ENCODE measurements around the gene GARIN3. TPM values are rescaled to one million over a fixed set of nuclear protein-coding genes. Genes with fewer than 3 reads are reported as not detected.

The GARIN3 gene
- total RNA-seq, 1 donor from 2014 or later = not detected

GRCh38 chr5:157165668-157166067, 396 bp downstream of the GARIN3 start:
- TF ChIP-seq EZH2 (IDR thresholded peaks at IDR 0.05) (no peak), EZH2phosphoT487 (IDR thresholded peaks at IDR 0.05) (no peak)
- TF ChIP-seq, protein P1, sequence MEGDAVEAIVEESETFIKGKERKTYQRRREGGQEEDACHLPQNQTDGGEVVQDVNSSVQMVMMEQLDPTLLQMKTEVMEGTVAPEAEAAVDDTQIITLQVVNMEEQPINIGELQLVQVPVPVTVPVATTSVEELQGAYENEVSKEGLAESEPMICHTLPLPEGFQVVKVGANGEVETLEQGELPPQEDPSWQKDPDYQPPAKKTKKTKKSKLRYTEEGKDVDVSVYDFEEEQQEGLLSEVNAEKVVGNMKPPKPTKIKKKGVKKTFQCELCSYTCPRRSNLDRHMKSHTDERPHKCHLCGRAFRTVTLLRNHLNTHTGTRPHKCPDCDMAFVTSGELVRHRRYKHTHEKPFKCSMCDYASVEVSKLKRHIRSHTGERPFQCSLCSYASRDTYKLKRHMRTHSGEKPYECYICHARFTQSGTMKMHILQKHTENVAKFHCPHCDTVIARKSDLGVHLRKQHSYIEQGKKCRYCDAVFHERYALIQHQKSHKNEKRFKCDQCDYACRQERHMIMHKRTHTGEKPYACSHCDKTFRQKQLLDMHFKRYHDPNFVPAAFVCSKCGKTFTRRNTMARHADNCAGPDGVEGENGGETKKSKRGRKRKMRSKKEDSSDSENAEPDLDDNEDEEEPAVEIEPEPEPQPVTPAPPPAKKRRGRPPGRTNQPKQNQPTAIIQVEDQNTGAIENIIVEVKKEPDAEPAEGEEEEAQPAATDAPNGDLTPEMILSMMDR (IDR thresholded peaks at IDR 0.05) = no peak
- H3K4me1 ChIP-seq = no peaks in the 10 kb centered on the region
- H3K79me2 ChIP-seq (ENCODE audit: low read depth) = no peaks in the 10 kb centered on the region
- Mint-ChIP-seq H3K9me3 (no peaks in the 10 kb centered on the region), H3K27ac (no peak overlapping the region), H3K36me3 (no peaks in the 10 kb centered on the region), H3K27me3 (ENCODE audit: insufficient read depth, low read depth) (peaks cover 3% of the 10 kb centered on the region), H3K4me3 (no peak overlapping the region), H3K4me1 (peaks cover 2% of the 10 kb centered on the region)
- H3K27ac ChIP-seq = no peak overlapping the region
- no peaks in the 10 kb centered on the region for H3K9me3 ChIP-seq (ENCODE audit: low read depth)
- H3K4me2 ChIP-seq = no peak overlapping the region
- no peak overlapping the region for H3K9ac ChIP-seq
- no peaks in the 10 kb centered on the region for H4K20me1 ChIP-seq (ENCODE audit: low read depth)
- H3K36me3 ChIP-seq = no peaks in the 10 kb centered on the region
- H2AFZ ChIP-seq (replicated peaks) = no peak overlapping the region
- DNase-seq (ENCODE audit: low spot score) = no peak
- no peaks in the 10 kb centered on the region for H3F3A ChIP-seq (ENCODE audit: low read depth)
- no peaks in the 10 kb centered on the region for H3K27me3 ChIP-seq
- no peak overlapping the region for H3K4me3 ChIP-seq

- DNase-seq (ENCODE audit: low spot score) = no peak
- H3K27ac ChIP-seq = no peak overlapping the region
- no peaks in the 10 kb centered on the region for H3K36me3 Mint-ChIP-seq
- H3K4me1 ChIP-seq = no peaks in the 10 kb centered on the region
- peaks cover 3% of the 10 kb centered on the region for H3K27me3 Mint-ChIP-seq (ENCODE audit: insufficient read depth, low read depth)
- H3K4me1 Mint-ChIP-seq = peaks cover 2% of the 10 kb centered on the region
- no peaks in the 10 kb centered on the region for H3F3A ChIP-seq (ENCODE audit: low read depth)
- no peaks in the 10 kb centered on the region for H3K36me3 ChIP-seq
- H4K20me1 ChIP-seq (ENCODE audit: low read depth) = no peaks in the 10 kb centered on the region
- no peak overlapping the region for H2AFZ ChIP-seq (replicated peaks)
- H3K9me3 Mint-ChIP-seq = no peaks in the 10 kb centered on the region
- no peak overlapping the region for H3K4me2 ChIP-seq
- H3K4me3 ChIP-seq = no peak overlapping the region
- no peak overlapping the region for H3K27ac Mint-ChIP-seq
- no peaks in the 10 kb centered on the region for H3K79me2 ChIP-seq (ENCODE audit: low read depth)
- no peaks in the 10 kb centered on the region for H3K27me3 ChIP-seq
- no peaks in the 10 kb centered on the region for H3K9me3 ChIP-seq (ENCODE audit: low read depth)
- TF ChIP-seq EZH2phosphoT487 (IDR thresholded peaks at IDR 0.05) = no peak
- no peak overlapping the region for H3K9ac ChIP-seq
- no peak overlapping the region for H3K4me3 Mint-ChIP-seq
Observed at GRCh38 chr5:157165261-157165660, 803 bp downstream of the GARIN3 start.

GRCh38 chr5:157164521-157164920, 1.5 kb downstream of the GARIN3 start:
- Mint-ChIP-seq H3K27me3 (ENCODE audit: insufficient read depth, low read depth) (peaks cover 3% of the 10 kb centered on the region), H3K4me3 (no peak overlapping the region), H3K9me3 (no peaks in the 10 kb centered on the region), H3K4me1 (peaks cover 2% of the 10 kb centered on the region), H3K36me3 (no peaks in the 10 kb centered on the region), H3K27ac (no peak overlapping the region)
- no peaks in the 10 kb centered on the region for H3K79me2 ChIP-seq (ENCODE audit: low read depth)
- H2AFZ ChIP-seq (replicated peaks) = no peak overlapping the region
- H3K4me2 ChIP-seq = no peak overlapping the region
- DNase-seq (ENCODE audit: low spot score) = no peak
- H3K4me1 ChIP-seq = no peaks in the 10 kb centered on the region
- no peaks in the 10 kb centered on the region for H3K36me3 ChIP-seq
- no peaks in the 10 kb centered on the region for H3K27me3 ChIP-seq
- no peak overlapping the region for H3K27ac ChIP-seq
- H3K4me3 ChIP-seq = no peak overlapping the region
- no peak overlapping the region for H3K9ac ChIP-seq
- H3F3A ChIP-seq (ENCODE audit: low read depth) = no peaks in the 10 kb centered on the region
- TF ChIP-seq EZH2 (IDR thresholded peaks at IDR 0.05) (no peak), EZH2phosphoT487 (IDR thresholded peaks at IDR 0.05) (no peak)
- TF ChIP-seq, protein P1 (IDR thresholded peaks at IDR 0.05) = no peak
- no peaks in the 10 kb centered on the region for H3K9me3 ChIP-seq (ENCODE audit: low read depth)
- H4K20me1 ChIP-seq (ENCODE audit: low read depth) = no peaks in the 10 kb centered on the region

DNA sequence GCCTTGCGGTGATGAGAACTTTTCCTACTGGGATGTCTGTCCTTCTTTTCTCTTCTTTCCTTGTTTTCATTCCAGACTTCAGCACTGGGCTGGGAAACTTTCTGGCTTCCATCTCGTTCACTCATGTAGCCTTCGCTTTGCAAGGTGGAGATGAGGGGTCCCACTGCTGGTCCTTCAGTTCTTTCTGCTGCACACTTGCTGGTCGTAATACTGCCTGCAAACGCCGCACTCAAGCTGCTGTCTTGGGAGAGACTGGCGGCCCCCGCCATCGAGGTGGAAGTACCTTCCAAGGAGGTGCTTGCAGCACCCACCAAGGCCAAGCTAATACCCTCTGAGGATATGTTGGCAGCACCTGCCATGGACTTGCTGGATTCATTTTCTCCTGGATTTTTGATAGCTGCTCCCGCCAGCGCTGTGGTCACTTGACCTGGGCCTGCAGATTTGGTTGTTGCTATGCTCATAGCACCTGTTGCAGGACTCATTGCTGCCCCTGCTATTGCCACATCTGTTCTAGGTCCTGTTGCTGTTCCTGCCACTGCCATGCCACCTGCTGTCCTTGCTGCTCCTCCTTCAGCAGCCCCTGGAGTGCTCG, 3.0 kb downstream of the GARIN3 start:
- Histone ChIP-seq H3K4me2 (no peak overlapping the region), H3F3A (ENCODE audit: low read depth) (no peaks in the 10 kb centered on the region), H3K9ac (no peak overlapping the region), H4K20me1 (ENCODE audit: low read depth) (no peaks in the 10 kb centered on the region), H3K27ac (no peak overlapping the region), H3K36me3 (no peaks in the 10 kb centered on the region), H3K4me3 (no peak overlapping the region), H3K27me3 (no peaks in the 10 kb centered on the region), H3K4me1 (no peaks in the 10 kb centered on the region), H3K79me2 (ENCODE audit: low read depth) (no peaks in the 10 kb centered on the region), H3K9me3 (ENCODE audit: low read depth) (no peaks in the 10 kb centered on the region), H2AFZ (replicated peaks) (no peak overlapping the region)
- Mint-ChIP-seq H3K36me3 (no peaks in the 10 kb centered on the region), H3K27me3 (ENCODE audit: insufficient read depth, low read depth) (peaks cover 3% of the 10 kb centered on the region), H3K9me3 (no peaks in the 10 kb centered on the region), H3K4me3 (no peak overlapping the region), H3K4me1 (peaks cover 2% of the 10 kb centered on the region), H3K27ac (no peak overlapping the region)
- DNase-seq (ENCODE audit: low spot score) = no peak
- TF ChIP-seq EZH2phosphoT487 (IDR thresholded peaks at IDR 0.05) (no peak), EZH2 (IDR thresholded peaks at IDR 0.05) (no peak)
- TF ChIP-seq, protein P1 (IDR thresholded peaks at IDR 0.05) = no peak

All from neural progenitor cell (in vitro differentiated cells).